Fibroblast of pulmonary artery (primary cell): ENCODE results near the gene BASP1.

Source experiments
- DNase-seq: peaks from one replicate; pipeline ENCODE4 v3.0.0-alpha.2; 2010; ENCODE audit warnings: low read depth
- H3K4me3 ChIP-seq: replicated peaks from 2 replicates; pipeline ENCODE4 v1.5.1; 2011; ENCODE audit warnings: low read depth, mild to moderate bottlenecking, control low read depth, low read length, moderate library complexity
- CTCF ChIP-seq: IDR thresholded peaks from 2 replicates; pipeline ENCODE4 v1.5.1; 2011; ENCODE audit warnings: mild to moderate bottlenecking, control low read depth, low read length, inconsistent platforms; ENCODE audit errors: missing control alignments

The BASP1 gene

DNA sequence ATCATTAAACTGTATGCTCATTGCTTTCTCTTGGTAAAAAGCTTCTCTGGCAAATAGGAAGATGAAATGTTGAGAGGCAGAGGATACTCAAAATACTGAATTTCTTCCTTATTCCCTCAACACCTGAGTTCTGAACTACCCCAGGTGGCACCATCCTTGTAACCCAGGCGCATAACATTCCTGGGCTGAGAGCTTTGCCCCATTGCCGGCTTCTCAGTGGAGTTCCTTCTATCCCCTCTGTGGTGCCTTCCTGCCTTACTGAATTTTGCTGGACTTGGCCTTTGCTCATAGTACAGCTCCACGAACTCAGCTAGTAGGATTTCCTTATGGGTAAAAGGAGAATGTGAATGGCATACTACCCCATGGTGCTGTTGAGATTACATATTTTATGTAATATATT lies 54.7 kb downstream of the BASP1 start:
- TF ChIP-seq CTCF: no peak
- H3K4me3 ChIP-seq: no peak overlapping the region
- DNase-seq: no peak

DNA sequence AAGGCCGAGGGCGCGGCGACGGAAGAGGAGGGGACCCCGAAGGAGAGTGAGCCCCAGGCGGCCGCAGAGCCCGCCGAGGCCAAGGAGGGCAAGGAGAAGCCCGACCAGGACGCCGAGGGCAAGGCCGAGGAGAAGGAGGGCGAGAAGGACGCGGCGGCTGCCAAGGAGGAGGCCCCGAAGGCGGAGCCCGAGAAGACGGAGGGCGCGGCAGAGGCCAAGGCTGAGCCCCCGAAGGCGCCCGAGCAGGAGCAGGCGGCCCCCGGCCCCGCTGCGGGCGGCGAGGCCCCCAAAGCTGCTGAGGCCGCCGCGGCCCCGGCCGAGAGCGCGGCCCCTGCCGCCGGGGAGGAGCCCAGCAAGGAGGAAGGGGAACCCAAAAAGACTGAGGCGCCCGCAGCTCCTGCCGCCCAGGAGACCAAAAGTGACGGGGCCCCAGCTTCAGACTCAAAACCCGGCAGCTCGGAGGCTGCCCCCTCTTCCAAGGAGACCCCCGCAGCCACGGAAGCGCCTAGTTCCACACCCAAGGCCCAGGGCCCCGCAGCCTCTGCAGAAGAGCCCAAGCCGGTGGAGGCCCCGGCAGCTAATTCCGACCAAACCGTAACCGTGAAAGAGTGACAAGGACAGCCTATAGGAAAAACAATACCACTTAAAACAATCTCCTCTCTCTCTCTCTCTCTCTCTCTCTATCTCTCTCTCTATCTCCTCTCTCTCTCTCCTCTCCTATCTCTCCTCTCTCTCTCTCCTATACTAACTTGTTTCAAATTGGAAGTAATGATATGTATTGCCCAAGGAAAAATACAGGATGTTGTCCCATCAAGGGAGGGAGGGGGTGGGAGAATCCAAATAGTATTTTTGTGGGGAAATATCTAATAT lies 58.1 kb downstream of the BASP1 start:
- no peak for DNase-seq
- H3K4me3 ChIP-seq: no peak overlapping the region
- no peak for TF ChIP-seq CTCF

- DNase-seq: no peak
- H3K4me3 ChIP-seq: no peak overlapping the region
- TF ChIP-seq CTCF: no peak
These were observed 59.0 kb downstream of the BASP1 start for GRCh38 chr5:17276445-17276844.

DNA sequence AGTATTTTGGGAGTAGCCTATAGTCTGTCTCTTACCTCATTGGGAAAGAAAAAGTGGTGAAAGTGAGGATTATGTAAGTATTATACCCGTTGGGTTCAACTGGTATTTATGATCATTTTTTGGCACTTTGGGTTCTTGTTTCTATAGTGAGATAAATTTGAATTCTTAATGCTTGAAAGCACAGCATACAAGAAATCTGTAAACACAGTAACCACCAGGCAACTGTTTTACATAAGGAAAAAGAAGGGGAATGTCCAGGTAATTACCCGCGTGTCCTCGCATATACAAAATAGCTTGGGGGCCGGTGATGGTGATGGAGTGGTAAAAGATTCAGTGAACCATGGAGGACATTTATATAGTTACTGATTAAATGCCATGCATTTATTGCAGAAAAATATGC lies 60.5 kb downstream of the BASP1 start:
- DNase-seq: no peak
- TF ChIP-seq CTCF: no peak
- H3K4me3 ChIP-seq: no peak overlapping the region

DNA sequence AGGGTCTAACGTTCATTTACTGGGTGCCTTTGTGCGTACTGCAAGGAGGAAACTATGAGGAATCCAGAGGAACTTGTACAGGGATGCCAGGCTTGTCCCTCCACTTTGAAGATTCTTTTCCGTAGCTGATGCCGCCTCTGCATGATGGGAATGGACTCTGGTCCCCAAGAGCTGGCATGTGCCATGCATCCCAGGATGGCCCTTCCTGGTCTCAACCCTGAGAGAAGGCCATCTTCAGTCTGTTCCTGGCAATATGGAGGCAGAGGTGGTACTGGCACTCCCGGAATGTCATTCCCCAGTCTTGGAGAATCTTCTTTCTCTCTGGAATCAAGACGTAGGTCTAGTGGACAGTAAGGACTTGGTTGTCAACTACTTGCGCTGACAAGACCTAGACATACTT lies 61.5 kb downstream of the BASP1 start:
- no peak overlapping the region for H3K4me3 ChIP-seq
- no peak for DNase-seq
- no peak for TF ChIP-seq CTCF

- no peak overlapping the region for H3K4me3 ChIP-seq
- no peak for TF ChIP-seq CTCF
- DNase-seq: no peak
These were observed 62.1 kb downstream of the BASP1 start for GRCh38 chr5:17279487-17279886.
